NCI-H2081 (cell line): ENCODE data around the gene HIKESHI.
"Not testable (repeated sequence)": the region's sequence is repeated elsewhere in the genome, so short reads cannot be mapped to it uniquely, and the experiment has no call there.

ENCODE experiments used
- DNase-seq, 2 experiments: peaks; one replicate each; lab custom pipeline; 2025; lab: John Stamatoyannopoulos, UW

The HIKESHI gene, protein sequence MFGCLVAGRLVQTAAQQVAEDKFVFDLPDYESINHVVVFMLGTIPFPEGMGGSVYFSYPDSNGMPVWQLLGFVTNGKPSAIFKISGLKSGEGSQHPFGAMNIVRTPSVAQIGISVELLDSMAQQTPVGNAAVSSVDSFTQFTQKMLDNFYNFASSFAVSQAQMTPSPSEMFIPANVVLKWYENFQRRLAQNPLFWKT

GRCh38 chr11:86302092-86302793, at the start of gene HIKESHI:
Gene HIKESHI (plus strand): TSS chr11:86302240. CDS start chr11:86302449, 209 bp downstream.
- peak; percentile 98 for DNase-seq

DNA sequence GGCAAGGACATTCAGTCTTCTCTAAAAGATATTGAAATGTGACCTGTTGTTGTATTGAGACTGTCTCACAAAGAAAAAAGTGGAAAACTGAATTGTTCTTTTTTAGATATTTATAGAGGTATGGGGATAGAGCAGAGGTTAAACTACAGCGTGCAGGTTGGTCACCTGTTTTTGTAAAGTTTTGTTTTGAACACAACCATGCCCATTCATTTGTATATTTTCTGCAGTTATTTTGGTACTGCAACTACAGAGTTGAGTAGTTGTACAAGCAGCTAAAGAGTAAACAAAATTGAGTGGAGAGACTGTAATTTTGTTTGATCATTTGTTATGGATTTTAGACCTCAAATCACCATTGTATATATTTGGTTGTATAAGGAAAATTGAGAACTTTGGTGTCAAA, 46.1 kb upstream of the HIKESHI start:
- DNase-seq, result no peak

- no peak for DNase-seq
Observed at GRCh38 chr11:86256608-86257007, 45.4 kb upstream of the HIKESHI start.

DNA sequence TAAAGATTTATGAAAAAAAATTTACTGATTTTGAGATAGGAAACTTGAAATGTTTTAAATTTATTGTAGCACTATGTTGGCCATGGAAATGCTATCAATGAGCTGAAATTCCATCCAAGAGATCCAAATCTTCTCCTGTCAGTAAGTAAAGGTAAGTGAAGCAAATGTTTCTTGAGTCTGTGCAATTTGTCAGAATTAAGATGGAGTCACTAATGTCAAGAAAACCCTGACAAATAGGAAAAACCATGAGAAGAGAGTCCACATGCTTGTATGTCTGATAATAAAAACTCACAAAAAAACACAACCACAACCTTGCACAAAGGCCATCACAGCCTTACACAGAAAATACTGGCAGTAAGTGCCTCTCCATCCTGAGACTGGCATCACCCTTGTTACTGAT, 44.6 kb upstream of the HIKESHI start:
- no peak for DNase-seq

DNA sequence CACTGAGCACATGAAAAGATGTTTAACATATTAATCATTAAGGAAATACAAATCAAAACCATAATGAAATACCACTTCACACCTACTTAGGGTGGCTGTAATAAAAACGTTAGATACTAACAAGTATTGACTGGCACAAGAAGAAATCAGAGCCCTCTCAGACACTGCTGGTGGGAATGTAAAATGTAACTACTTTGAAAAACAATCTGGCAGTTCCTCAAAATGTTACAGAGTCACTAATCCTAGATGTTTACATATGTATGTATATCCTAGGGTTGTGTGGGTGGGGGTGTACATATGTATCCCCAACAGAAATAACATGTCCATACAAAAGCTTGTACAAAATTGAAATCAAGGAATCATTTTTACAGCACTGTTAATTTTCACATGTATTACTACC, 42.3 kb upstream of the HIKESHI start:
- no peak for DNase-seq

GRCh38 chr11:86261328-86261727, 40.7 kb upstream of the HIKESHI start:
- no peak for DNase-seq

GRCh38 chr11:86262387-86262786, 39.7 kb upstream of the HIKESHI start:
- DNase-seq, result no peak

GRCh38 chr11:86264649-86265048, 37.4 kb upstream of the HIKESHI start:
- DNase-seq, result no peak

GRCh38 chr11:86265194-86265593, 36.8 kb upstream of the HIKESHI start:
- DNase-seq, result no peak

GRCh38 chr11:86269645-86270044, 32.4 kb upstream of the HIKESHI start:
- DNase-seq, result no peak

GRCh38 chr11:86274503-86274902, 27.5 kb upstream of the HIKESHI start:
- DNase-seq, result no peak

GRCh38 chr11:86274999-86275398, 27.0 kb upstream of the HIKESHI start:
- DNase-seq, result no peak

DNA sequence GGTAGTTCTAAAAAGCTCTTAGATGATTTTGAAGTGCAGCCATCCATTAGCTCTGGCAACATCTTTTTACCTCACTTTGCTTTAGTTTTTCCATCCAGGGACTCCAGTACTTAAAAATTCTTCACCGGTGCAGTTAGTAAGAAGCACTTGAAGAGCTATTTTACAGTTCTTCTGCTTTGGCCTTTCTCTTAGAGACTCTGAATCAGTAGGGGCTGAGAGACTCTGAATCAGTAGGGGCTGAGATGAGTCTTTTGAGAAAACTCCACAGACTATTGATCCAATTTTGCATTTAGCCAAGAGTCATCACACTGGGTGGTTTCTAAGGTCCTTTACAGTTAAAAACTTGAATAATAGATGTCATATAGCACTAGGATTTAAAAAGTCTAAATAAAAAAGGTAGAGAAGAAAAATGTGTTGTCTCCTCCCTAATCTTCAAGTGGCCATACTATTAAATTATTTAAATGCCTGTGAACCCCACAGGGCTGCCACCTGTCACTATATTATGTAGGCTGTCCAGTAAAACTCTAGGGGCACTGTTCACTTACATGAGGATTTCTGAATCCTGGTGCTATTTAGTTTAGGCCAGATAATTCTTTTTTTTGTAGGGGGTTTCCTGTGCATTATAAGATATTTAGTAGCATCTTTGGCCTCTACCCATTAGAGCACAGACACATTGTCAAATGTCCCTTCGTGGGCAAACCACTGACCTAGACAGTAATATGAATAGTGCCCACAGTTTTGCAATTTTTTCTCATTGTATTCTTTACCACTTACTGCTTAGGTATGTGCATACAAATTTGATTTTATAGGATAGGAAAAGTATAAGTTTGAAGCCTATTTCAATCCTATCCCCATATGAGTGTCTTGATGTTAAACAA, 26.3 kb upstream of the HIKESHI start:
- no peak for DNase-seq

DNA sequence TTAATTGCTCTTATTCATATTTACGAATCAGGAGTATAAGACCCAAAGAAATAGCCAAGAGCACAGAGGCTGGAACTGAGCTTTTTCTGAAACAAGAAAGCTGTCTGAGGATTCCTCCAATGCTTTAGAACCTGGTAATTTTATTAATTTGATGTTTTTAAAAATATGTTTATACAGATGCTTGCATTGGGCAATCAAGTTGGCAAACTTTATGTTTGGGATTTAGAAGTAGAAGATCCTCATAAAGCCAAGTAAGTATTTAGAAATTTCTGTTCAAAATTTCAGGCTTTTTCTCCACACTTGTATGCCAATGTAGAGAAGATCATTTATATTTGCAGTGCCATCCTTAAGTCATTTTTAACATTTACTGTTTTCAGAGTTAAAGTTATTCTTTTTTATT, 24.3 kb upstream of the HIKESHI start:
- DNase-seq, result no peak

- no peak for DNase-seq
Observed at GRCh38 chr11:86278226-86278625, 23.8 kb upstream of the HIKESHI start.

DNA sequence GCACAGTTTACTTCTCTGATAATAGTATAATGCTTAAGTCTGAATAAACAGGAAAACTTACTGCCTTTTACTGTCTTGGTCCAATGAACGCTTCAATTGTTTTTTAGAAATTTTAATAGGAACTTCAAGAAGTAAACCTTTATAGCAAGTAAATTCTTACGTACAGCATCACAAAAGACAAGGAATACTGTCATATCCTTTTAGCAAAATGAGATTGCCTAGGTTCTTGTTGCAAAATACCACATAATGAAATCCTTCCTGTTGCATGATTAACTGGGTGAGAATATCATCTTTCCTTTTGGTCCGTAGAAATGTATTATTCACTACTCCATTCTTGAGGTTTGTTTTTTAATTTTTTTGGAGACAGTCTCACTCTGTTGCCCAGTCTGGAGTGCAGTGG, 22.3 kb upstream of the HIKESHI start:
- DNase-seq, result no peak

GRCh38 chr11:86287468-86287796, 14.6 kb upstream of the HIKESHI start:
- no peak for DNase-seq

GRCh38 chr11:86288776-86289507, 13.1 kb upstream of the HIKESHI start:
- DNase-seq, result no peak

GRCh38 chr11:86289508-86290280, 12.3 kb upstream of the HIKESHI start:
- not testable (repeated sequence) for DNase-seq

DNA sequence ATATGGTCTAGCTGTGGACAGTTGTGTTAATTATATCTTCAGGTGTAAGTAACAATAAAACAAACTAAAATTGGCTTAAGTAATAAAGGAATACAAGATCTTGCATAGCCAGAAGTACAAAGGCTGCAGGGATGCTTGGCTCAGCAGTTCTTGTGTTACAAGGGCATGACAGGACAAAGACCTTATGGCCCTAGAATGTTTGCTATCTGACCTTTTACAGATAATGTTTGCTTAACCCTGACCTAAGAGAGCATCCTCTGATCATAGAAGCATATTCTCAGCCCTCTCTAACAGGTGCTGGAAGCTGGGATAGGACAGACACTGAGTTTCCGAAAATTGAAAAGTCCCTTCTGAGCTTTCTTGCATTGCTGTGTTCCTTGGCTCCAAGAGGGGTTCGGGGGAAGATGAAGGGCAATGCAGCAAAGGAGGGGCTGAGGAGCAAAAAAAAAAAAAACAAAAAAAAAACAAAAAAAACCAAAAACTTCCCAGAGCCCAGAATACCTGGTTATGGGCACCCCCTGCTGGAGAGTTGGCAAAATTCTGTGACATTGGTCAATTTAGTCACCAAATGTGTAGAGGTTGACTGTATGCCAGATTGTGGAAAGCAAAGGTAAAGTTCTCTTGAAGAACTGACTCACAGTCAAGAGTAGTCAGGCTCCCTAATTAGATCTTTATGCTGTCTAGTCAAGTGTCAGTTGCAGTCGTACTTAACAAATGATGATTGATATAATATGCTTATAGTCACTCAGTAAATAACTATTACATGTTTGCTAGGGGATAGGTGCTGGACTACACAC, 10.4 kb upstream of the HIKESHI start:
- DNase-seq, result peak; percentile 52 to 56
